Fibroblast of the conjunctiva (primary cell): ENCODE results near the gene CDK2.
"Not testable (repeated sequence)": the region's sequence is repeated elsewhere in the genome, so short reads cannot be mapped to it uniquely, and the experiment has no call there.

Source experiments
- DNase-seq: peaks from one replicate; pipeline ENCODE4 v3.0.0-alpha.2; 2010; ENCODE audit warnings: low read depth

Gene CDK2

DNA sequence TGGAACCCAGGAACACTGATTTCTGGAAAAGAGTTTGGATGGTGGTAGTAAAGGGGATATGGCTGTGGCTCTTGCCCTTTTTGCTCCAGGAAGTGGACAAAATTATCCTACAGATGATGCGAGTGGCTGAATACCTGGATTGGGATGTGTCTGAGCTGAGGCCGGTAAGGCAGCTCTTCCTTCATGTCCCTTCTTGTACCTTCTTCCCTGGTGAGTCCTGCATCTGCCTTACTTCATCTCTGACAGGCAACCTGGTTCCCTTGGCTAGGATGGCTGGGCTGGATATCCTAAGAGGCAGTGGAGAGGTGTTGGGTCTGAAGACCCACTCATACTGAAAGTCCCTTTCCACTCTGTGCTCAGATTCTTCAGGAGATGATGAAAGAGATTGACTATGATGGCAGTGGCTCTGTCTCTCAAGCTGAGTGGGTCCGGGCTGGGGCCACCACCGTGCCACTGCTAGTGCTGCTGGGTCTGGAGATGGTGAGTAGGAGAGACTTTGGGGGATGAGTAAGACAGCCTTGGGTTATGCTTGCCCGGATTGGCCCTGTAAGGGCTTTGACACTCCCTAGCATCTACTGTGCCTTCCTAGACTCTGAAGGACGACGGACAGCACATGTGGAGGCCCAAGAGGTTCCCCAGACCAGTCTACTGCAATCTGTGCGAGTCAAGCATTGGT lies 27.7 kb upstream of the CDK2 start:
- DNase-seq: no peak

DNA sequence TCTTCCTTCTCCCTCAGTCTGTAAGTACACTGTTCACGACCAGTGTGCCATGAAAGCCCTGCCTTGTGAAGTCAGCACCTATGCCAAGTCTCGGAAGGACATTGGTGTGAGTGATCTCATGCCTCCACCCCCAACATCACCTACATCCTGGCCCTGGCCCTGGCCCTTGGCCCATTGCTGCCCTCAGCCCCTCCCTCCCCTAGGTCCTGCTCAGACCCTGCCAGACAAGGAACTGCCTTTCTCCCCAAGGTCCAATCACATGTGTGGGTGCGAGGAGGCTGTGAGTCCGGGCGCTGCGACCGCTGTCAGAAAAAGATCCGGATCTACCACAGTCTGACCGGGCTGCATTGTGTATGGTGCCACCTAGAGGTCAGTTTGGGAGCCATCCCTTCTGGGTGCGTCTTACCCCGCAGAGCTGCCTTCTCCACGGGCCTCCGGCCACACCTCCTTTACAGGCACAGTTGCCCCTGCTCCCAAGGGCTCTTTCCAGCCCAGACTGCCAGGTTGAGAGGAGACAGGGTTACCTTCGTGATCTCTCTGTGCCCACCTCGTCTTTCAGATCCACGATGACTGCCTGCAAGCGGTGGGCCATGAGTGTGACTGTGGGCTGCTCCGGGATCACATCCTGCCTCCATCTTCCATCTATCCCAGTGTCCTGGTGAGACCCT lies 26.4 kb upstream of the CDK2 start:
- peak; percentile 77 for DNase-seq

DNA sequence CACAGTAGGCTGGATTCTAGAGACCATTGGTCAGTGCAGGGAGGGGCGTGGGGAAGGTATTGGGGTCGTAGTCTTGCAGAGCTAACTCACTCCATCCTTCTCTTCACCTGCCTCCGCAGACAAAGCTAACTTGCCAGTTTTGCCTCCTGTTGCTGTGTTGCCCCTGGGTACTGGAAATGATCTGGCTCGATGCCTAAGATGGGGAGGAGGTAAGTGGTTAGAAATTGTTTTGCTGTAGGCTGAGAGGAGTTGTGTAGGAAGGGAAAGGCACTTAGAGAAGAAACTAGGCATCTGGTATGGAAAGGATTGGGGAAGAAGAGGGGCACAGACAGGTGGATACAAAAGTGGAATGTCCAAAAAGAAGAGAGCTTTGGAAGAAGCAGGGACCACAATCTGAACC lies 24.6 kb upstream of the CDK2 start:
- no peak for DNase-seq

DNA sequence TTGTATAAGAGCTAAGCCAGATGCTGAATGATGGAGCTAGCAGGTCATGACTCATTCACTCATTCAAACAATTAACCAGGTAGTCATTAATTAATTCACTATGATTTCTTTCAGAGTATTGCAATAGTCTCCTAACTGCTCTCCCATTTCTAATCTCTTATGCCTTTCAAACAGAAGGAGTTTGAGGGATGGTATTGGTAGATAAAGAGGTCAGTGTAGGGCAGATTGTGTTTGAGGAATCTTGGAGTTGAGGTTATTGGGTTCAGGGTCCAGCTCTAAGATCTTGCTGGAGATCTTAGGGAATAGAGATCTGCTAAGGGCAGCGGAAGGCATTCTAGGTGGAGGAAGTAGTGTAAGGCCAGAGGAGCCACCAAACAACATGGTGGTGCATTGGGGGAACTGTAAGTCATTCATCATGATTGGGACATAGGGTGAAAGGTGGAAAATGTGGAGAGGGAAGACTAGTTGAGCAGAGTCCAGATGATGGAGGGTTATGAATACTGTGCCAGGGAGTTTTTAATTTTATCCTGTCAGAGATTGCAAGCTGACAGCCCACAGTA lies 24.0 kb upstream of the CDK2 start:
- no peak for DNase-seq

DNA sequence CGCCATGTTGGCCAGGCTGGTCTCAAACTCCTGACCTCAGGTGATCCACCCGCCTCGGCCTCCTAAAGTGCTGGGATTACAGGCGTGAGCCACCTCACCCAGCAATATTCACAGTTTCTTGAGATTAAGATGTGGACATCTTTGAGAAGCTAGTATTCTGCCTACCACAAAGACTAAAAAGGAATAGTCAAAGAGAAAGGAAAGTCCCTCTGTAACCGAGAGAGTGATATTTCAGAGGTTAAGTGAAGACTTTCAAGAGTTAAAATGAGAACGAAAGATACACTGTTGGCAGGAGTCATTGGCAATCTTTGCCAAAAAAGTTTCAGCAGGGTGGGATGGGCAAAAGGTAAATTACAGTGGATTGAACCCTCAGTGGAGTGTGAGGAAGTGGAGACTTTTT lies 20.1 kb upstream of the CDK2 start:
- DNase-seq: no peak

DNA sequence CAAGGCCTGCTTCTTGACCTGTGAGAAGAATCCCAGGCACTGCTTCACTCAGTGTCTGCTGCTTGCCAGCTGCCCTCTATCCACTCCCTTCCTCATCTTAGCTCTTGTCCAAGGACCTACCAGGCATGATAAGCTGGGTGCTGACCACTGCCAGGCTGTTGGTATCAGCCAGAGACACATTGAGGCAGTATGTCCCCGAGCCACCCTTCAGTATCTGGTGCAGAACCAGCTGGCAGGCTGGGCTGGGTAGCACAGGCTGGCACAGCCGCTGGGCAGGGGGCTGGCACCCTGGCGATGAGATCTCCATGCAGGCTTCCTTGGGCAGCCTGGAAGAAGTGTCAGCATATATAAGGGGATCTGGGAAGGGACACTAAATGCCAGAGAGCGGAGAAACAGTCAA lies 11.3 kb upstream of the CDK2 start:
- no peak for DNase-seq

DNA sequence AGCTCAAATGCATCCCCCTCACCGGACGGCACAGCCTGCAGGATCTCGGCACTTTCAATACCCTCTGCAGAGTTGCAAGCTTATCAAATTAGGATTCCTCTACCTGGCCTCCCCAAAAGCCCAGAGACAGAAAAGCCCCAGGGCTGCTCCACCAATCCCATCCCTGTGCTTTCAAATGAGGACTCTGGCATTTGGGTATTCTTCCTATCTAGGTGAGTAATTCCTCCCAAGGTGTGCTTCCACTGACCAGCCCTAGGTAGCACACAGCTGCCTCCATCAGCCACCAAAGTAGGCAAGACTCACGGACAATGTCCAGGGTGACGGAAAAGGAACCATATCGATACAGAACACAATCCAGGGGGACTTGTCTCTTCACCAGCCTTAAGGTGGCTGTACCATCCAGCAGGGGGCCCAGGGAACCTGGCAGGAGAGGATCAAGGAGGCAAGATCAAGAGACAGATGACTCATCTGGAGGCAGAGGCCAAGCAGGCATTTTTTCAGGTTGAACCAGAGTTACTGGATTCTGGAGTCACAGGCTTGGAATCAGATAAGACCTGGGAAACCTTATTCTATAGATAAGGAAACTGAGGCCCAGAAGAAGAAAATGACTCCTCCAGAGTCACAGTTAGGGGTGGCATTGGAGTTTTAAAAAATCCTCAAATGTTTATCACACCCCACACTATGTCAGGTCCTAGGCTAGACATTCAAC lies 10.7 kb upstream of the CDK2 start:
- no peak for DNase-seq

DNA sequence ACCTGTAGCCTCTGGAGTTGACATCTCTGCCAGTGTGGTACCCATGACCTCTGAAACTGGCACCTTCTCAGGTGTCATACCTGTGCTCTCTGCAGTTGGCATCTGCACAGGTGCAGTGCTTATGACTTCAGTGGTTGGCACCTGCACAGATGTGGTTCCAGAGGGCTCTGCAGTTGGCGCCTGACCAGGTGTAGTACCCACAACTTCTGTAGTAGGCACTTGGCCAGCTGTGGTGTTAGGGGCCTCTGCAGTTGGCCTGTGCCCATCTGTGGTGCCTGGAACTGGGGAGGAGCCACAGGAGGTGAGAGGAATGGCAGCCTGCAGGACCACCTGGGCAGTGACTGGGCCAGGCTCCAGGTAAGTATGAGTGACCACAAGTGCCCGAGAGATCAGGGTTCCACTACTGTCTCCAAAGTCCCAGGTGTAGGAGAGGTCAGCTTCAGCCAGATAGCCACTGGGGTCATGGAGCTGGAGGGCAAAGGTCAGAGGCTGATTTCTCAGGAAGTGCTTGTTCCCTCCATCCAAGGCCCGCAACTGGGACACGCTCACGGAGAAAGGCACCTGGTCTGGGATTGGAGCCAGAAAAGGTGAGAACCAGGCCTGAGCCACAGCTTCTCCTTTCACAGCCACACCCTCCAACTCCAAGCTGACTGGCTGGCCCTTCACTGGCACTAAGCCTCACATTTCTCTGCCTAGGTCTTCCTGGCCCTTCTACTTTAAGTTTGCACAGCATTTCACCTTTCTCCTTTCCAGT lies 9.3 kb upstream of the CDK2 start:
- no peak for DNase-seq

DNA sequence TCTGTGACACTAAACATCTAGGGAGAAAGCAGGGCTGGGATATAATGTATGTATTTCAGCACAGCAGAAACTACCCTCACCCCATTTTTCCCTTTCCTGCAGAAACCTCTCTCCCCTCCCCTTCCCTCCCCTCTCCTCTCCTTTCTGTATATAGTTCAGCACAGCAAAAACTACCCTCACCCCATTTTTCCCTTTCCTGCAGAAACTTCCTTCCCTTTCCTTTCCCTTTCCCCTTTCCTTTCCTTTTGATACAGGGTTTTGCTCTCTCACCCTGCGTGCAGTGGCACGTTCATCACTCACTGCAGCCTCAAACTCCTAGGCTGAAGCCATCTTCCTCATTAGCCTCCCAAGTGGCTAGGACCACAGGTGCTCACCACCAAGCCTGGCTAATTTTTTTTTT lies 2.9 kb upstream of the CDK2 start:
- no peak for DNase-seq

DNA sequence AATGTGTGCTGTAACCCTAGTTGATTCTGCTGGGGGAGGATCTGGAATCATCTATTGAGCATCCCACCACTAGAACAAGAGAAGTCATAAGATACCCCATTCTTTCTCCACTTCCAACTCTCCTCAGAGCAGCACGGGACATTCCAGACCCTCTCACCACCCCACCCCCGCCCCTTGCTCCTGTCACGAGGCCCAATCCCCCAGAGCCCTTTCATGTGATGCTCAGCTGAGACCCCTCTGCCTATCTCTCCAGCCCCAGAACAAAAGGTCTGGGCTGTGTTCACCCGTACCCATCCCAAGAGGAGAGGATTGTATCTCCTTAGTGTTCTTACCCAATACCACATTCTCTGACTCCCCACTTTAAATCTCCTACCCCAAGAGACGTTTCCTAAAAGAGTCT lies 1.4 kb upstream of the CDK2 start:
- DNase-seq: no peak

DNA sequence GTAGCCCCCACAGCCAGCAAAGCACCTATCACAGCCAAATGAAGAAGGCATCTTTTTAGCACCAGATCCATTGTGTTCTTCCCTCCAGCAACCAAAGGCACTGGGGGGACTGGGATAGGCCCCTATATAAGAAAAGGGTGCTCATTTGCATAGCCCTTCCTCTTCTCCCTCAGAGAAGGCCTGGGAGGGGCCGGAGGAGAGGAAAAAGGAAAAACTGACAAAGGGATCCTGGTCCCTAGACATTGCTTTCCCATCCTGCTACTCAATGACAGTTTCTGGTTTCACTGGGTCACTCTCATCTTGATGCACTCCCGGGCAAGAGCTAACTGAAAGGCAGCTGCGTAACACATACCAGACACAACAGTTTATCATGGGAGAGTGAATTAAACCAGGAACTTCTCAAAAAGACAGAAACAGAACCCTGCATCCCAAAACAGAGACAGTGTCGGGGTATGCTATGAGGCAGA lies 656 bp upstream of the CDK2 start, which contains the start of gene PMEL:
TSS of gene PMEL (minus strand) at position 102 of the 467 bp plus-strand sequence. CDS start at position 71, 31 bp downstream.
- no peak for DNase-seq

DNA sequence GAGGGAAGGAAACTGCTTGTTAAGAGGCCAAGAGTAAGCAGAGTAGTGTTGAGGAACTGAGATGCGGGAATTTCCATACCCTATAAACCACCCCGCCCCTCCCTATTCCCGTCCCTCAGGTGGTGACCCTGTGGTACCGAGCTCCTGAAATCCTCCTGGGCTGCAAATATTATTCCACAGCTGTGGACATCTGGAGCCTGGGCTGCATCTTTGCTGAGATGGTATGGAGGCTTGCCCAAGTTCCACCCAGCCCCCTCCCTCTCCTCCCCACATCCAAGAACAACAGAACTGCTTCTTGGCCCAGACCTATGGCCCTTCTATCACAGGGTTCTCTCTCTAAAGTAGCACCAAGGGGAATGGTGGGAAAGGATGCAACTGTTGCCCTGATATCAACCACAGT lies 2.7 kb downstream of the CDK2 start:
- no peak for DNase-seq

DNA sequence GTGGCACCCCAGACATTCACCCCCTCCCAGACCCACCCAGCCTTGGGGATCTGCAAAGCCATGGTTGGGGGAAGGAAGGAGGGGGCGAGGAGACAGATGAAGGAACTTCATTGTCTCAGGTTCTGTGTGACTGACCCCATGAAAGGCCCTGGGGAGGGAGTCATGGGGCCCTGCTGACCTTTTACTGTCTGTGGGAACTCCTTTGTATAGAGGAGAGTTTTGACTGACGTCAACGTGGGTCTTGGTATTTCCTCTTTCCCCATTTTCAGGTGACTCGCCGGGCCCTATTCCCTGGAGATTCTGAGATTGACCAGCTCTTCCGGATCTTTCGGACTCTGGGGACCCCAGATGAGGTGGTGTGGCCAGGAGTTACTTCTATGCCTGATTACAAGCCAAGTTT lies 4.1 kb downstream of the CDK2 start:
- no peak for DNase-seq

DNA sequence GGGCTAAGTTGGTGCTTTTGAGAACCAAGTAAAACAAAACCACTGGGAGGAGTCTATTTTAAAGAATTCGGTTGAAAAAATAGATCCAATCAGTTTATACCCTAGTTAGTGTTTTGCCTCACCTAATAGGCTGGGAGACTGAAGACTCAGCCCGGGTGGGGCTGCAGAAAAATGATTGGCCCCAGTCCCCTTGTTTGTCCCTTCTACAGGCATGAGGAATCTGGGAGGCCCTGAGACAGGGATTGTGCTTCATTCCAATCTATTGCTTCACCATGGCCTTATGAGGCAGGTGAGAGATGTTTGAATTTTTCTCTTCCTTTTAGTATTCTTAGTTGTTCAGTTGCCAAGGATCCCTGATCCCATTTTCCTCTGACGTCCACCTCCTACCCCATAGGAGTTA lies 5.4 kb downstream of the CDK2 start:
- DNase-seq: peak; percentile 46

DNA sequence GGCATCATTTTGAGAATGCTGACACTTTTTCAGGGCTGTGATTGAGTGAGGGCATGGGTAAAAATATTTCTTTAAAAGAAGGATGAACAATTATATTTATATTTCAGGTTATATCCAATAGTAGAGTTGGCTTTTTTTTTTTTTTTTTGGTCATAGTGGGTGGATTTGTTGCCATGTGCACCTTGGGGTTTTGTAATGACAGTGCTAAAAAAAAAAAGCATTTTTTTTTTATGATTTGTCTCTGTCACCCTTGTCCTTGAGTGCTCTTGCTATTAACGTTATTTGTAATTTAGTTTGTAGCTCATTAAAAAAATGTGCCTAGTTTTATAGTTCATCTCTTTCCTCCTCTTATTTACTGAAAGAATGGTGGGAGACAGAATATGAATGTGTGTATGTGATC lies 5.8 kb downstream of the CDK2 start:
- no peak for DNase-seq

DNA sequence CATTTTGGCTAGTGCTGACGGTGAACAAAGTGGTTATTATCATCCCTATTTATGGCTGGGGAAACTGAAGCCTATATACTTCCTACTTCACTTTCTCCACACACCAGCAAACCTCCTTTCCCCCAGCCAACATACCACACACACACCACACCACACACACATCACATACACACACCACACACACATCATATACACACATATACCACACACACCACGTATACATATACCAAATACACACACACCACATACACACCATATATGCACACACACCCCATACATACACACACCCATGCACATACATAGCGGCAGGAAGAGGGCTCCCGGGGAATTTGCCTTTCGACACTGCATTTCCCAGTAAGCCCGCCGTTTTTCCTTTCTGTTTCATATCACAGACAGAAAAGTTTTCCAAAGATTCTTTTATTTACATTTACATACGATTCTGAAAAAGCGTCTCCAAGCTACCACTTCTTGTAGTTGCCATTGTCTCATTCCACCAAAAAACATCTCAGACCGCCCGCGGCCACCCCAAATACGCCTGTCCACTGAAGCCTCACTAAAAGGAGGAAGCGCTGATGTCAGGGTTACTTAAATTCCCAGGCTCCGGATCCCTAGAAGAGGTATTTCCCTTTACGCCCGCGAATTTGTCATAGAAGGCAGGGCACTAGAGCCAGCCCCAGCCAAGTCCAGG lies 6.4 kb downstream of the CDK2 start:
- DNase-seq: no peak

DNA sequence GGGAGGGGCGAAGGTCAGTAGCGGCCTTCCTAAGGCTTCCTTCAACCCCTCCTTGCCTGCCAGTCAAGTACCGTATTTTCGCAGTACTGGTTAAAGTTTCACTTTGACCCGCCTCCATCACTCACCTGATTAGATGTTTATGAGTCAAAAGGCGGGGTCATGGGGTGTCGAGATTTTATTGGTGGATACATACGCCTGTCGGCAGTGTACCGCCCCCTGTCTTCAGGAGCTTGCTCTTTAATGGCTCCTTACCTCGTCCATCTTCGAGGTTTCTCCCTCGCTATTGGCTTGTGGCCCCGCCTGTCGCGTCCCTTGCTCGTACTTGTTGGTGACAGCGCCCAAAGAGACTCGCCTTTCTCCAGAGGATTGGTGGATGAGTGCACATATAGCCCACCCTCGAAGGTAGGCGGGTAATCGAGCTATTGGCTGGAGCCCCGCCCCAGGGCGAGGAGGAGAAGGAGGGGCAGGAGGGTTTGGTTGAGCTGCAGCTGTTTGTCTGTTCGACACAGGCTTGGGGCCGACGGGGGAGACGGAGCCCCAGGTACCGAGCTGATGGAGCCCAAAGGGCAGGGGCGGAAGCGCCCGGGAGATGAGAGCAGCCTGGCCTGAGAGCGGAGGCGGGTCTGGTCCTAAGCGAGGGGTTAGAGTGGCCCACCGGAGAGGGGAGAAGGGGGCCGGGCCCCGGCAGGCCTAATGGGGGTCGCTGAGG lies 7.1 kb downstream of the CDK2 start, which contains the start of gene RAB5B:
TSS of gene RAB5B (plus strand) at position 480 of the 709 bp plus-strand sequence. CDS start 12,883 bp downstream, outside the sequence.
- DNase-seq: peak; percentile 100

DNA sequence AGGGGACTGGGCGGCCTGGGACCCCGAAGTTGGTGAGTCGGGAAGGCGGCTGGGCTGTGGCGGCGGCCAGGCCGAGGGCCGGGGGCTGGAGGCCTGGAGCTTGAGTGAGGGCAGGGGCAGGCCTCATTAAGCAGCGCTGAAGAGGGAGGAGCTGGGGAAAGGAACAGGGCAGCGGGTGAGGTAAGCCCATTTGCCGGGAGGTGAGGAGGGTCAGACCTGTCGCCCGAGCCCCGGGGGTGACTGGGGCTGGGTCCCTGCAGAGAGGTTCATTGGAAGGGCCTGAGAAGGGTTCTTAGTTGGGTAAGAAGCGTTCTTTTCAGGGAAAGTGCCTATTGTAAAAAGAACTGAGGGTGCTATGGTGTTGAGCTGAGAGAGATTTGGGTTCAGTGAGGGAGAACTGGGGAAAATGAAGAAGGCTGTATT lies 7.7 kb downstream of the CDK2 start:
- no peak for DNase-seq

DNA sequence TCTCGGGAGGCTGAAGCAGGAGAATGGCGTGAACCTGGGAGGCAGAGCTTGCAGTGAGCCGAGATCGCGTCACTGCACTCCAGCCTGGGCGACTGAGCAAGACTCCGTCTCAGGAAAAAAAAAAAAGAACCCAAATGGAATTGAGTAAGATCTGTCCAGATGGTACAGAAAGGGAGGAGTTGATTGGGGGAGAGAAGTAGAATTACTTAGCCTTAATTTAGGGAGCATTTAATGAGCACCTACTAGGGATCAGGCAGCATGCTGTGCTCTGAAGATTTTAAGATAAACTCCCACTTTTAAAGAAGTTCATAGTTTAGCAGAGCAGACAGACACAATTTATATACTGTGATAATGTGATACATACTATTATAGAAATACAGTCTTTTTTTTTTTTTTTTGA lies 11.8 kb downstream of the CDK2 start:
- no peak for DNase-seq

DNA sequence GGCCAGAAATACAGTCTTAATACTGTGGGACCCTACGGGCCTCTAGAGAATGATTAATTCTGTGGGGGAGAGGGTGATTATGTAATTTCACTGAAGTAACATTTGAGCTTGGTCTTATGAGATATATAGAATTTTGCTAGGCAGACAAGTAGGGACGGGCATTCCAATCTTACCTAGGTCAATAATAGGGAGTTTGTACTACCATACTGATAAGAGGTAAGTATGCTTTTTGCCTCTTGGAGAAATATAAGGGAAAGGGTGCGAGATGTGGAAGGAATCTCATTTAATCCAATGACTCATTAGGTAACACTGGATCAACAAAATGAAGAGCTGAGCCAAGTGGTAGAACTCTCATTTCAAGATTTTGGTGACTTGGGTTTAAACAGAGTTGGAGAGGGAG lies 12.4 kb downstream of the CDK2 start:
- no peak for DNase-seq

DNA sequence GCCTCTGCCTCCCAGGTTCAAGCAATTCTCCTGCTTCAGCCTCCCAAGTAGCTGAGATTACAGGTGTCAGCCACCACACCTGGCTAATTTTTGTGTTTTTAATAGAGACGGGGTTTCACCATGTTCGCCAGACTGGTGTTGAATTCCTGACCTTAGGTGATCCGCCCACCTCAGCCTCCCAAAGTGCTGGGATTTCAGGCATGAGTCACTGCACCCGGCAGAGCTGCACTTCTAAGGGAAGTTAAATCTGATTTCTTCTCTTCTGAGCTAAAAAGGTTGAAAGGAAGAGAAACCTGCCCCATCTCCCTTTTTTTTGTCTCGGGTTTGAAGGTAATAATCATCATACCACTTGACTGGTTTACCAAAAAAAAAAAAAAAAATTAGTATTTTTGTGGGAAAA lies 15.3 kb downstream of the CDK2 start:
- DNase-seq: not testable (repeated sequence)
